Stomach (tissue), 4 donors: ENCODE results near the gene ANTXR1.

Experiments
- CTCF ChIP-seq, 7 experiments: fragments of 450-650 bp in 4 of 7; fragments of 200-600 bp in 3 of 7; sonication (generic) in 3 of 7; IDR thresholded peaks; one replicate each; pipeline ENCODE4 v1.5.1; 2016 to 2019; ENCODE audit warnings: antibody characterized with exemption in 7 of 7, control low read depth in 2 of 7, mild to moderate bottlenecking in 1 of 7
- POLR2A ChIP-seq, 4 donors: fragments of 450-650 bp; IDR thresholded peaks; one replicate each; pipeline ENCODE4 v1.6.1; 2016; ENCODE audit warnings: antibody characterized with exemption in 4 of 4, control low read depth in 2 of 4, mild to moderate bottlenecking in 1 of 4, moderate library complexity in 1 of 4
- POLR2AphosphoS5 ChIP-seq, 3 donors: sonication (generic); formaldehyde crosslinking; IDR thresholded peaks; one replicate each; pipeline ENCODE4 v1.6.1; 2016; ENCODE audit warnings: antibody characterized with exemption in 3 of 3

- TF ChIP-seq POLR2AphosphoS5 (IDR thresholded peaks at IDR 0.05) (no peak), CTCF (IDR thresholded peaks at IDR 0.05) (no peak), POLR2A (IDR thresholded peaks at IDR 0.05) (no peak)
Measured at GRCh38 chr2:69092857-69093256, 79.9 kb downstream of the ANTXR1 start.
